ENCODE results near the gene DCXR.

GRCh38 chr17:82055965-82056728 is 18.6 kb upstream of the DCXR start:
- TF ChIP-seq EZH2 (IDR thresholded peaks at IDR 0.05; ENCODE audit: borderline replicate concordance, low read depth, low read length, poor library complexity, severe bottlenecking) (no peak), CTCF (conservative IDR thresholded peaks at IDR 0.05; ENCODE audit: low read depth, low read length) (no peak)

Measured in A673 (cell line).